Endothelial cell of umbilical vein (primary cell): ENCODE data around the gene ZNF609. TPM values are rescaled to one million over a fixed set of nuclear protein-coding genes. Genes with fewer than 3 reads are reported as not detected.

Experiments used
- BruUV-seq: library from RNA; stranded (reverse); fragments of 400-500 nt; replicated peaks from 2 replicates; lab custom pipeline; 2021; lab: Mats Ljungman, UMichigan
- CTCF ChIA-PET: fragments of 300-600, 350-600 bp; sonication (Branson Sonifier 250); formaldehyde crosslinking; loops from one replicate; lab custom pipeline; 2021; ENCODE audit warnings: antibody characterized with exemption, inconsistent platforms; lab: Charles Lee
- POLR2A ChIA-PET: fragments of 300-600, 350-600 bp; sonication (Branson Sonifier 250); formaldehyde crosslinking; loops from one replicate; lab custom pipeline; 2021; ENCODE audit warnings: antibody characterized with exemption, inconsistent platforms; lab: Charles Lee
- DNase-seq: peaks from one replicate; pipeline ENCODE4 v3.0.0-alpha.2; 2011; ENCODE audit warnings: low read depth, low spot score
- FAIRE-seq: peaks from 2 replicates; lab custom pipeline; 2011; peaks lifted over from hg19 to GRCh38; lab: Jason Lieb, UNC
- H2AFZ ChIP-seq: 2 replicates; pipeline ENCODE4 v1.6.0; 2012; ENCODE audit warnings: low read depth, low read length, control low read depth, inconsistent platforms
- H3K27ac ChIP-seq: 2 replicates; pipeline ENCODE4 v1.5.1; 2011; ENCODE audit warnings: low read depth, mild to moderate bottlenecking, control low read depth, low read length, moderate library complexity; ENCODE audit not compliant: insufficient read depth
- H3K27me3 ChIP-seq, 2 experiments: 2 replicates each; pipeline versions ENCODE4 v1.6.0 to v1.6.1; 2011; ENCODE audit warnings: low read length in 2 of 2, mixed read lengths in 1 of 2; ENCODE audit not compliant: control insufficient read depth in 2 of 2, insufficient read depth in 2 of 2
- H3K36me3 ChIP-seq, 2 experiments: 2 replicates in 1 of 2; 3 replicates in 1 of 2; pipeline ENCODE4 v1.5.1; 2011; ENCODE audit warnings: low read length in 2 of 2, mild to moderate bottlenecking in 1 of 2, moderate library complexity in 1 of 2; ENCODE audit not compliant: control insufficient read depth in 2 of 2, insufficient read depth in 2 of 2; ENCODE audit errors: extremely low read depth in 1 of 2
- H3K4me1 ChIP-seq: 3 replicates; pipeline ENCODE4 v1.5.1; 2011; ENCODE audit warnings: mild to moderate bottlenecking, low read length; ENCODE audit not compliant: control insufficient read depth, insufficient read depth; ENCODE audit errors: extremely low read depth
- H3K4me2 ChIP-seq: 2 replicates; pipeline ENCODE4 v1.6.1; 2011; ENCODE audit warnings: low read length, control low read depth, mixed read lengths; ENCODE audit not compliant: insufficient read depth
- H3K4me3 ChIP-seq, 3 experiments: fragments of 200-600 bp in 1 of 3; sonication (generic), shearing (Covaris generic) in 1 of 3; replicated peaks in 1 of 3; 2 replicates each; pipeline ENCODE4 v1.5.1; 2011 to 2016; ENCODE audit warnings: control low read depth in 3 of 3, low read length in 3 of 3, mild to moderate bottlenecking in 2 of 3, inconsistent platforms in 1 of 3, low read depth in 1 of 3, moderate library complexity in 1 of 3; ENCODE audit not compliant: insufficient read depth in 1 of 3
- H3K79me2 ChIP-seq: 2 replicates; pipeline ENCODE4 v1.6.0; 2012; ENCODE audit warnings: low read length, inconsistent platforms; ENCODE audit not compliant: control insufficient read depth, insufficient read depth
- H3K9ac ChIP-seq: replicated peaks from 2 replicates; pipeline ENCODE3; 2011; ENCODE audit warnings: low read length, control low read depth; ENCODE audit not compliant: insufficient read depth; ENCODE audit errors: extremely low read depth
- H3K9me1 ChIP-seq: replicated peaks from 3 replicates; pipeline ENCODE4 v1.6.0; 2011; ENCODE audit warnings: mild to moderate bottlenecking, low read length; ENCODE audit not compliant: control insufficient read depth, insufficient read depth; ENCODE audit errors: extremely low read depth
- H3K9me3 ChIP-seq: replicated peaks from 2 replicates; pipeline ENCODE4 v1.5.1; 2012; ENCODE audit warnings: low read length, inconsistent platforms; ENCODE audit not compliant: control insufficient read depth, insufficient read depth
- H4K20me1 ChIP-seq: replicated peaks from 2 replicates; pipeline ENCODE3; 2011; ENCODE audit warnings: mild to moderate bottlenecking, low read length; ENCODE audit not compliant: control insufficient read depth, insufficient read depth; ENCODE audit errors: extremely low read depth
- CTCF ChIP-seq, 2 donors: IDR thresholded peaks; 1 replicate in 1 of 2; 2 replicates in 1 of 2; pipeline ENCODE4 v1.5.1; 2011; ENCODE audit warnings: low read length in 2 of 2, mild to moderate bottlenecking in 2 of 2, moderate library complexity in 2 of 2, control low read depth in 1 of 2, inconsistent platforms in 1 of 2, low read depth in 1 of 2; ENCODE audit not compliant: insufficient read depth in 1 of 2; ENCODE audit errors: extremely low read depth in 1 of 2
- EZH2 ChIP-seq: IDR thresholded peaks from 2 replicates; pipeline ENCODE4 v1.6.1; 2012; ENCODE audit warnings: borderline replicate concordance, low read depth, mild to moderate bottlenecking, moderate library complexity, low read length, inconsistent platforms; ENCODE audit not compliant: severe bottlenecking
- FOS ChIP-seq: IDR thresholded peaks from 2 replicates; pipeline ENCODE4 v1.6.1; 2011; ENCODE audit warnings: mild to moderate bottlenecking, low read length, moderate library complexity, borderline replicate concordance; ENCODE audit not compliant: insufficient read depth
- GATA2 ChIP-seq: IDR thresholded peaks from 2 replicates; pipeline ENCODE4 v1.7.0; 2011; ENCODE audit warnings: low read depth, mild to moderate bottlenecking, moderate library complexity, mixed read lengths, low read length; ENCODE audit not compliant: insufficient read length, insufficient read depth
- JUN ChIP-seq: IDR thresholded peaks from 2 replicates; pipeline ENCODE4 v1.6.1; 2011; ENCODE audit warnings: borderline replicate concordance, low read depth; ENCODE audit not compliant: insufficient read length, insufficient read depth
- MAX ChIP-seq: IDR thresholded peaks from 2 replicates; pipeline ENCODE4 v1.6.1; 2011; ENCODE audit not compliant: insufficient read depth, insufficient read length
- MYC ChIP-seq: IDR thresholded peaks from one replicate; pipeline ENCODE4 v1.6.1; 2011; ENCODE audit warnings: mild to moderate bottlenecking, low read depth, low read length
- POLR2A ChIP-seq: IDR thresholded peaks from 2 replicates; pipeline ENCODE4 v1.6.1; 2012; ENCODE audit warnings: low read depth, mild to moderate bottlenecking, control low read depth, low read length
- POLR2AphosphoS5 ChIP-seq: IDR thresholded peaks from 2 replicates; pipeline ENCODE4 v1.6.1; 2012; ENCODE audit warnings: low read depth, mild to moderate bottlenecking, control low read depth, low read length, moderate library complexity; ENCODE audit not compliant: insufficient read depth
- dilution Hi-C: fragments of 300-500 bp; cut with MboI; formaldehyde crosslinking; loops from one replicate; pipeline ENCODE4 v1.15.0; 2019; ENCODE audit warnings: low sequenced_read_pairs; ENCODE audit not compliant: extremely low pct_ligation_motif_present
- intact Hi-C: fragments of 100-400 bp; cut with micrococcal nuclease; formaldehyde crosslinking; loops from one replicate; pipeline ENCODE4 v1.10.0; 2022
- polyA plus RNA-seq, 4 experiments: library from polyadenylated mRNA; depleted of rRNA in 3 of 4; stranded (reverse) in 3 of 4; unstranded in 1 of 4; fragments of >200 nt; gene quantifications; 2 replicates each; pipeline versions ENCODE4 v1.2.1 to v1.2.3, GENCODE V29; 2011 to 2012; ENCODE audit warnings: missing spikeins in 1 of 4
- total RNA-seq: library from RNA; stranded (reverse); gene quantifications from 2 replicates; pipeline ENCODE4 v1.2.3, GENCODE V29; 2021

The ZNF609 gene
- total and polyA plus RNA-seq, 2 donors (not counting 3 experiments of a cell fraction or from before 2014, with no cell fraction given): 18.2 to 49.6 TPM

- no peaks in the 10 kb centered on the region for H3K4me1 ChIP-seq
- no peaks in the 10 kb centered on the region for H3K9me3 ChIP-seq
- POLR2A ChIA-PET: no interaction called here
- H4K20me1 ChIP-seq: peaks cover 6% of the 10 kb centered on the region
- dilution Hi-C loops (no loop called here), intact Hi-C loops (no loop called here)
- no peak overlapping the region for H2AFZ ChIP-seq
- H3K27ac ChIP-seq: no peak overlapping the region
- peaks cover 66% of the 10 kb centered on the region for H3K79me2 ChIP-seq
- no peaks in the 10 kb centered on the region for H3K9me1 ChIP-seq
- CTCF ChIA-PET: no interaction called here
- peaks cover 4% of the 10 kb centered on the region in 2 experiments for H3K36me3 ChIP-seq
- no peak for DNase-seq
- H3K4me3 ChIP-seq: no peak overlapping the region
- H3K27me3 ChIP-seq: no peaks in the 10 kb centered on the region
- no TSS peak for BruUV-seq
- H3K9ac ChIP-seq: no peak overlapping the region
- TF ChIP-seq JUN (no peak), POLR2AphosphoS5 (no peak), EZH2 (no peak), GATA2 (no peak), MYC (no peak), FOS (no peak), POLR2A (no peak), CTCF (IDR thresholded peaks at IDR 0.05; ENCODE audit: extremely low read depth in 1 of 2, insufficient read depth in 1 of 2, low read depth in 1 of 2, low read length in 2 of 2) (no peak), MAX (no peak)
- FAIRE-seq: no peak
- H3K4me2 ChIP-seq: no peak overlapping the region
These were observed 162.3 kb downstream of the ZNF609 start for GRCh38 chr15:64622410-64623260.
